RWPE1 (cell line): Measurements from ENCODE around the gene METTL25B.

Experiments
- CTCF ChIA-PET: fragments of 350-600 bp; sonication (Branson Sonifier 250); formaldehyde crosslinking; extraction: SDS; loops from one replicate; lab custom pipeline; 2021; lab: Yijun Ruan, JAX
- POLR2A ChIA-PET: fragments of 400-600 bp; formaldehyde crosslinking; extraction: SDS; loops from one replicate; lab custom pipeline; 2020; ENCODE audit warnings: antibody characterized with exemption; ENCODE audit not compliant: low non-redundant PET; lab: Yijun Ruan, JAX
- DNase-seq: peaks from one replicate; pipeline ENCODE4 v3.0.0; 2012; ENCODE audit warnings: low spot score
- H3K27ac ChIP-seq: fragments of 450-650 bp; 2 replicates; pipeline ENCODE4 v1.5.1; 2017
- TF ChIP-seq, protein P1 (sequence below): fragments of 450-650 bp; conservative IDR thresholded peaks from 2 replicates; pipeline ENCODE4 v1.5.1; 2017; ENCODE audit warnings: low read depth, mild to moderate bottlenecking

Gene METTL25B

DNA sequence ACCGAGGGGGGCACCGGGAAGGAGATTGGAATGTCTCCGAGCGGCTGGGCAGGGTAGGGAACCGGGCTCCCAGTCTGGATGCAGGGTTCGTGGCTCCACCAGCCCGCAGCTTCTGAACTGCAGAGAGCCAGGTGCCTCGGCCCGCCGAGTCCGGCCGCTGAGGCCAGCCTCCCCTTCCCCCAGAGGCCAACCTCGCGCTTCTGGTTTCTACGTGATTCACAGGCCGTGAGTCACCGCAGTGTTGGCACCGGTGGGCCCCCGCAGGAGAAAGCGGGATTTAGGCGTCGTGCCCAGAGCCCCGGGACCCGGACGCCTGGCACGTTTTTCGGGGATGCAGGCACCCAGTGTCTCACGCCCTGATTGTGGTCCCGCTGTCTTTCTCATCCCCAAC, 23.3 kb upstream of the METTL25B start:
- TF ChIP-seq, protein P1, sequence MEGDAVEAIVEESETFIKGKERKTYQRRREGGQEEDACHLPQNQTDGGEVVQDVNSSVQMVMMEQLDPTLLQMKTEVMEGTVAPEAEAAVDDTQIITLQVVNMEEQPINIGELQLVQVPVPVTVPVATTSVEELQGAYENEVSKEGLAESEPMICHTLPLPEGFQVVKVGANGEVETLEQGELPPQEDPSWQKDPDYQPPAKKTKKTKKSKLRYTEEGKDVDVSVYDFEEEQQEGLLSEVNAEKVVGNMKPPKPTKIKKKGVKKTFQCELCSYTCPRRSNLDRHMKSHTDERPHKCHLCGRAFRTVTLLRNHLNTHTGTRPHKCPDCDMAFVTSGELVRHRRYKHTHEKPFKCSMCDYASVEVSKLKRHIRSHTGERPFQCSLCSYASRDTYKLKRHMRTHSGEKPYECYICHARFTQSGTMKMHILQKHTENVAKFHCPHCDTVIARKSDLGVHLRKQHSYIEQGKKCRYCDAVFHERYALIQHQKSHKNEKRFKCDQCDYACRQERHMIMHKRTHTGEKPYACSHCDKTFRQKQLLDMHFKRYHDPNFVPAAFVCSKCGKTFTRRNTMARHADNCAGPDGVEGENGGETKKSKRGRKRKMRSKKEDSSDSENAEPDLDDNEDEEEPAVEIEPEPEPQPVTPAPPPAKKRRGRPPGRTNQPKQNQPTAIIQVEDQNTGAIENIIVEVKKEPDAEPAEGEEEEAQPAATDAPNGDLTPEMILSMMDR: no peak
- ChIA-PET CTCF (interaction anchor here (1.1 to 17.0 kb wide), 5 partner anchors 10 to 22 kb away, joined by 3 to 225 read pairs (median 6); partner anchors contain the start of genes ISG20L2 and METTL25B), POLR2A (interaction anchor here (1.5 kb wide), 1 partner anchor 13 kb away, joined by 5 read pairs; no protein-coding TSS in a partner anchor)
- DNase-seq: peak; percentile 79
- peak overlapping the region; percentile 95 for H3K27ac ChIP-seq

DNA sequence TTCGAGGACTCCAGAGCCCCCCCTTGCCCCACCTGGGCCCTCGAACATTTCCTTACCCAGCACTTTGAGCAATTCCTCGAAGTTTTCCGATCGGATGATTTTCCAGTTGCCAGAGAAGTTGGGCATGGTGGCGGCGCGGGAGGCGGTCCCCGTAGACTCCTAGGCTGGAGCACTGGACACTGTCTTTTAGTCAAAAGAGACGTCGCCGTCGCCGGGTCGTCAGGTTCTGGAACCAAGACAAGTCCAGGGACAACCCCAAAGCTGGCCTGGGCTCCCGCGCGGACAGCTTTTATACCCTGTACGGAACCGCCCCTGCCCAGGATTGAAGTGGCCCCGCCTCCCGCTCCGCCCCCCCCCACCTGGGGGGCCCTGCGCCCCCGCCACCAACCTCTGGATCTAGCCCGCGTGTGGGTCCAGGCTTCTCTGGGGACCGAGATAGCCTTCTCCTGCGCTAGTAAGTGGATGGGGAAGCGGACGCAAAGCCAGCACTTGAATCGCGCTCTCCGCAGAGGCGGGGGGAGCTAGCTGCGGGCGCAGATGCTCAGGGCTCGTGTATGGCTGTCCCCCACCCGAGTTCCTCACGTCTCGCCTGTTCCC, 22.9 kb upstream of the METTL25B start, which contains the start of gene CRABP2:
Gene CRABP2, minus strand, starts transcription at position 263 of the 597 bp plus-strand sequence. Its CDS starts 137 bp downstream, at position 126.
- peak within 1 kb of the TSS; percentile 95 for H3K27ac ChIP-seq
- TF ChIP-seq, protein P1: no peak
- POLR2A ChIA-PET: interaction anchor here (1.5 kb wide), 1 partner anchor 14 kb away, joined by 5 read pairs; no protein-coding TSS in a partner anchor
- CTCF ChIA-PET: interaction anchor here (0.6 to 17.0 kb wide), 13 partner anchors 10 to 1203 kb away, joined by 3 to 225 read pairs (median 3); partner anchors contain the start of genes ISG20L2 and METTL25B
- DNase-seq: no peak

DNA sequence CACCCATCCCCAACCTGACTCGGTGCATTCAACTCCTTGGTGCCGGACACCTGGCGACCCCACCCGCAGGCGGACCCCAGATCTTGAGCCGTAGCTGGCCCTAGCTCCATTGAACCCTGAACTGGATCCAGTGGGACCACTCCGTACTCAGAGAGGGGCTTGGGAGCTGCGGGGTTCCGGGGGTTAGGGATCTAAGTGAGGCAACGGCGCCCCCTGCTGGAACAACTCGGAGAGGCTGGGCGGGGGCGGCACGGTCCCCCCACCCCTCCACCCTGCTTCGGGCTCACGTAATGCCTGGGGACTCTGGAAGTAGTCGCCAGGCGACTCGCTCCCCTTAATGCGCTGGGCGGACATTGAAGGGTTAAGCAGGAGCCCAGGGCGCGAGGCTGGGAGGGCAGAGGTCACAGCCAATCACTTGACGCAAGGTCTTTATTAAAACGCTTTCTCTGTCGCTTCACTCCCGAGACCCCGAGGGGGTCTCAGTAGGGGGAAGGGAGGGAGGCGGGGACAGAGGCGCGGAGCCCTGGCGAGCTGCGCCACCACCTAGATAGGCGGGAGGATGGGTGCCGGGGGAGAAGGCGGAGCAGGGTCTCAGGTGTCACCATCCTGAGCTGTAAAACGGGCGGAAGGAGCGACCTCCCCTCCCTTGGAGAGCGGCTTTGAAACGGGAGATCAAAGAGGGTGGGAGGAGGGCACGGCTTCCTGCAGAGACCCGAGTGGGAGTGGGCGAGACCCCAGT, 22.2 kb upstream of the METTL25B start:
- TF ChIP-seq, protein P1: peak; percentile 87
- DNase-seq: no peak
- peak overlapping the region; percentile 95 for H3K27ac ChIP-seq
- ChIA-PET POLR2A (interaction anchor here (1.5 kb wide), 1 partner anchor 14 kb away, joined by 5 read pairs; no protein-coding TSS in a partner anchor), CTCF (interaction anchor here (0.6 to 17.0 kb wide), 13 partner anchors 9 to 1203 kb away, joined by 3 to 225 read pairs (median 3); partner anchors contain the start of genes ISG20L2 and METTL25B)

DNA sequence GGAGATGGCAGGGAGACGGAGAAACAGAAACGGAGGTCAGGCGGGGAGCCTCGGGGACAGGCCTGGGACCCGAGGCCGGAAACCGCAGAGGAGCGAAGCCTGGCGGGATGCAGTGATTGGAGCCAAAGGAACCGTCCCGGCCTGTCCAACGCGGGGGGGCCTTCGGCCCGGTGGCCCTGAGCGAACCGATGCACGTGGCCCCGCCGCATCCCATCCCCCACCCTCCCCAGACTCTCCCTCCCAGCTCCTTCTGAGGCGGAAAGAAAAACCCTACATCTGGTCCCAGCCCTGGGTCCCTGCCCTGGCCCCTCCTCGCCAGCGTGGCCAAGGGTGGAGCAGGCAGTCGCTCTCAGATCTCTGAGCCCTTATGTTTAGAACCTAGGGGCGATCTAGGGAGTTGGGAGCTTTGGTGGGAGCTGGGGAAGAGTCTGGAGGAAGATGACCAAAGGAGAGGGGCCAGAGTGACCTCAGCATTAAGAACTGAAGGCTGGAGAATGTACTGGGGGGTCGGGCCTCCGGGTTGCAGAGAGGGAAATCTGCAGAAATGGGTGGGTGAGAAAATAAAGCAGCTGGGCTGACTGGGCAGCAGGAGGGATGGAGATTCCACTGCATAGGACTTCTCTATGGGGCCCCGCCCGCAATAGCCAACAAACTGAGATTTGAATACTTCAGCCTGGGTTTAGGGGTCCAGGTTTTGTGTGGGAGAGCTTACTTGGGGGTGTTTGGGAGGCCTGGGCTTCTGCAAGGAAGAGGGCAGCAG, 21.4 kb upstream of the METTL25B start:
- ChIA-PET CTCF (interaction anchor here (0.9 to 17.0 kb wide), 7 partner anchors 8 to 105 kb away, joined by 3 to 225 read pairs (median 6); partner anchors contain the start of genes ISG20L2 and METTL25B), POLR2A (interaction anchor here (0.7 kb wide), 1 partner anchor 45 kb away, joined by 7 read pairs; no protein-coding TSS in a partner anchor)
- no peak for DNase-seq
- H3K27ac ChIP-seq: peak overlapping the region; percentile 95
- TF ChIP-seq, protein P1: no peak

DNA sequence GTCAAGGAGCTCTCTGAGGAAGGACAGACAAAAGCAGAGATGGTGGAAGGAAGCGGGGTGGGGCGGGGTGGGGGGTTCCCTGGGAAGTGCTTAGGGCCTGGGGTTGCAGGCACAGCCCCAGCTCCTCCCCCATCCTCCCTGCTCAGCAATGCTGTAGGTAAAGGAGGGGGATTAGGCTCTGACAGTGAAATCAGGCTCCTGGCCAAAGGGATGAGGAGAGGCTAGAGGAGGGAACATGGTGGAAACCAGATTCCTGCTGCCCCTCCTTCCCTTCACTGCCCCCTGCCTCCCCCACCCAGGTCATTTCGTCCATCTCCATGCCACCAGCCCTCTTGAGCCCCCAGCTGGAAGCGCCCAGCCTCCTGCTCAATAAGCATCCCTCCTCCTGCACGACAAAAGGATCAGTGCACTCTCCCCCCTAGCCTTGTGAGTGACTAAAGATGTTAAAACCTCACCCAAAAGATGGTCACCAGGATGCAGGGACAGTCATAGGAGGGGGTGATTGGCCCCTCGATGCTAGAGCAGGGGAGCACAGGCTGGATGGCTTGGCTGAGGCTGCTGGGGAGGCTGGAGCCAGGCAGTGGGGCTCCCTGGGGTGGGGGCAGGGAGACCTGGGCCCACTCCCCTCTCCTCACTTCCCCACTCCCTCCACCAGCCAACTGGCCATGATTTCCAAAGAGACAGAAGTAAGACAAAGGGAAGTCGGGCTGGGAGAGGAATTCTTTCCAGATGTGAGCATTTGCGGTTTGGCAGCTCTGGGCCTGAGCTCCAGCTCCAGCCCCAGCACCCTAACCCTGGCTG, 20.7 kb upstream of the METTL25B start:
- no peak for DNase-seq
- H3K27ac ChIP-seq: peak overlapping the region; percentile 95
- TF ChIP-seq, protein P1: no peak
- CTCF ChIA-PET: interaction anchor here (0.5 to 17.0 kb wide), 4 partner anchors 15 to 104 kb away, joined by 3 to 225 read pairs (median 17); partner anchors contain the start of genes ISG20L2 and METTL25B
- POLR2A ChIA-PET: interaction anchor here (0.7 kb wide), 1 partner anchor 46 kb away, joined by 7 read pairs; no protein-coding TSS in a partner anchor
